HG02623 (cell line): ENCODE data around the gene UBXN1.
"Not testable (repeated sequence)": the region's sequence is repeated elsewhere in the genome, so short reads cannot be mapped to it uniquely, and the experiment has no call there.

Experiments used
- ATAC-seq: cut with Tn5 transposase; IDR thresholded peaks from one replicate; pipeline ENCODE4 v1.9.1; 2021; ENCODE audit warnings: moderate library complexity; ENCODE audit not compliant: unreplicated experiment

Gene UBXN1

GRCh38 chr11:62673196-62673525, 5.7 kb downstream of the UBXN1 start:
- ATAC-seq: no peak

GRCh38 chr11:62671608-62672389, 7.1 kb downstream of the UBXN1 start, which contains the start of the genes LBHD1 and UQCC3:
LBHD1 (minus strand) TSS chr11:62672267; CDS start chr11:62670031, 2,236 bp downstream.
UQCC3 (plus strand) TSS chr11:62671673; CDS start chr11:62671746, 73 bp downstream.
- ATAC-seq: peak; percentile 49

DNA sequence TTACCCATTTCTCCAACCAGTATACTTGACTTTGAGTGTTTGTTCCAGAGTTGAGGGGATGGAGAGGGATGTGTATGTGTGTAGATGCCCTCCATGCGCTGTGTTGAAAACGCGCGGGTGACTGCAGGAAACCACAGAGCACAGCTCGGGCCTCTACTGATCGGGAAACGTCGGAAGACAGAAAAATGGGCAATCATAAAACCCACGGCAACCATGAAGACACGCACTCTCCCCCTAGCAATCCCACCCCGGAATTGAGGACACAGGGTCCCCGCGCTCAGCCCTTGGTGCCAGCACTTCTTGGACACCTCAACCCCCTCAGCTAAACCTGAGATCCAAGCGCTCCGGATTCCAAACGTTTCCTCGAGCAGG, 7.7 kb downstream of the UBXN1 start:
- no peak for ATAC-seq

DNA sequence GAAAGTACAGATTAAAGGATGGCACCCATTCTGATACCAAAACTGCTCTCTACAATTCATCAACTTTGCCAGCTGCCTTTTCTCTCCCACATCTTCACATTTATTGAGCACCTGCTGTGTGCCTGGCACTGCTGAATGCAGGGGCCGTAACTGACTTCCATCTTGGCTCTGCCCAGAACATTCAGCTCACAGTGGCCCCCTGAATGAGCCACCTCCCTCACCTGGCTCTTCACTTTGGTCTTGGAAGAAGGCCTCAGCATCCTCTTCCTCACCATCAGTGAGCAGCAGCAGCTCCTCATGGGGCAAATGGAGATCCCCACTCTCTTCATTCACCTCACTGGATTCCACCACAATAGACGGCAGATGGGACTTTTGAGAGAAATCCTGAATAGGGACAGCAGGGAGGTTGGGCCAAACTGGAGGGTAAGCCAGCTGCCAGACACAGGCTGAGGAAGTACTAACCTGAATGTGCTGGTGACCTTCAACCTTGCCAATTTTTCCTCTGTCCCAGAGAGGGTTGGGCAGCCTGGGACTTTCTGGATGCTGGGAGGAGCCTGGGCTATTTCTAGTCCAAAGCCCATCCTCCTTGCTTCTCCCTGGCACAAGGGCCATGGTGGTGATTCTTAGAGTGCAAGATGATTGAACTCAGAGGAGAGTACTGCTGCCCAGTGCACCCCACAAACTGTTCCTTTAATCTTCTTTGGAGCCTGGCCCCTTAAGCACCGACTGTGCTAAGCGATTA, 9.3 kb downstream of the UBXN1 start:
- no peak for ATAC-seq

GRCh38 chr11:62667460-62667859, 11.4 kb downstream of the UBXN1 start:
- no peak for ATAC-seq

GRCh38 chr11:62666259-62666926, 12.5 kb downstream of the UBXN1 start:
- no peak for ATAC-seq

DNA sequence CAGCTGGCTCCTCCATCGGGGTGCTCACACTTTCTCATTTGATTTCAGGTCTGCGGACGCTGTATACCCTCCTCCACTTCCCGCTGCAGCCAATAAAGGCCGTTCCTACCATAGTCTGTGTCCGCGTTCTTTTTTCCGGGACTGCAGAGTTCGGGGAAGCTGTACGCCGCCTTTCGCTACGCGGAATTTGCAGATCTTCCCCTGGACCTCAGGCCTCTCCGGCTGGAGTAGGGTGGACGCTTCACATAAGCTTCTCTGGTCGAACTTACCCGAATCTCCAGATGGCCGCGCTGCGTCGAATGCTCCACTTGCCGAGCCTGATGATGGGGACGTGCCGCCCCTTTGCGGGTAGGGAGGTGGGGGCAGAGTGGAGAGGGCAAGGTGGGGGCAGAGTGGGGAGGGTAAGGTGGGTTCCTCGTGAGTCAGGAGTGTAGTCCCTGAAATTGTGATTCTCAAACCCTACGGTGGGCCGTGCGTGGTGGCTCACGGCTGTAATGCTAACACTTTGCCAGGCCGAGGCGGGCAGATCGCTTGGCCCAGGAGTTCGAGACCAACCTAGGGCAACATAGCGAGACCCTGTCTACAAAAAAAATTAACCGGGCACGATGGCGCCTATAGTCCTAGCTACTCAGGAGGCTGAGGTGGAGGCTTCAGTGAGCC, 13.1 kb downstream of the UBXN1 start:
- ATAC-seq: peak; percentile 21

GRCh38 chr11:62665075-62665598, 13.7 kb downstream of the UBXN1 start, which contains the start of the genes C11orf98 and CSKMT:
C11orf98 (minus strand) TSS chr11:62665210; CDS start chr11:62665169, 41 bp downstream.
CSKMT (plus strand) TSS chr11:62665312; CDS start chr11:62665880, 568 bp downstream.
- peak; percentile 80 for ATAC-seq

DNA sequence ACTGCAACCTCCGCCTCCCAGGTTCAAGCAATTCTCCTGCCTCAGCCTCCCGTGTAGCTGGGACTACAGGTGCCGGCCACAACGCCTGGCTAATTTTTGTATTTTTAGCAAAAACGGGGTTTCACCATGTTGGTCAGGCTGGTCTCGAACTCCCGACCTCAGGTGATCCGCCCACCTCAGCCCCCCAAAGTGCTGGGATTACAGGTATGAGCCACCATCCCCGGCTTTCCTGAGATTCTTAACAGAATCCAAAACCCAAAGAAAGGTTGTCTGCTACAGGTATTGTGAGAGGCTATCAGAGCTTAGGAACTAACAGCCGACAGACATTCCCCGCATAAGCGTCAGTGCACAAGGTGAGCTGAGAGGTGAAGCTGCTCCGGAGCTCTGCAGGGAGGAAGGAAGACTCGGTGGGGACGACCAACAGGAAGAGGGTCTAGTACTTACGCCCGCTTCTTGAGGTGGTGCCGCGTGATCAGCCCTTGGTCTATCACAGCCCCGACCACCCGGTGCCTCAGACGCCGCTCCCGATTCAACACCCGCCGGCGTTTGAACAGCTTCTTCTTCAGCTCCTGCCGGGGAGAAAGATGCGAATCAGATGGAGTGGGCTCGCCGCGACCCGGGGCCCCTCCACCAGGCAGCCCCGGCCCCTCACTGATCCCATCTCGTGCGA, 14.3 kb downstream of the UBXN1 start:
- peak; percentile 12 for ATAC-seq

DNA sequence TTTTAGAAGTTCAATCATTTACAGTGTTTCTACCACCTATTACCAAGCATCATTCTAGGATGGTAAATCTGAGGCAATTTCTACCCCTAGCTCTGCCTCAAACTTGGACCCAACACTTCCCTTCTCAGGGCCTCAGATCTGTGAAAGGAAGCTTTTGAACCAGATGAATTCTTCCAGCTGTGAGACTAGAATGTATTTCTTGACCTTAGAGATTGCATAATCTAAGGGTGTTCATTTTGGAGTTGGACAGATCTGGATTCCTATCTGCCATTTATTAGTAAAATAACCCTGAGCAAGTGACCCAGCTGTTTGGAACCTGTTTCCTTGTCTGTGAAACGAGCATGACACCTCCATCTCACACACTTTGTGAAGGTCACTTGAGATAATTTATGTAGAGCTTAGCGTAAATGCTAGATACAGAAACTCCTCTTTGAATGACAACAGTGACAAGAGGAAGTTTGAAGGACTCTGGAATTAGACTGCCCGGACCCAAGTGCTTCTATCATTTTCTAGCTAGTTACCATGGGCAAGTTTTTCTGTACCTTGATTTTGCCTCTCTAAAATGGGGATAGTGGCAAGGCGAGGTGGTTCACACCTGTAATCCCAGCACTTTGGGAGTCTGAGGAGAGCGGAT, 22.0 kb downstream of the UBXN1 start:
- ATAC-seq: no peak

DNA sequence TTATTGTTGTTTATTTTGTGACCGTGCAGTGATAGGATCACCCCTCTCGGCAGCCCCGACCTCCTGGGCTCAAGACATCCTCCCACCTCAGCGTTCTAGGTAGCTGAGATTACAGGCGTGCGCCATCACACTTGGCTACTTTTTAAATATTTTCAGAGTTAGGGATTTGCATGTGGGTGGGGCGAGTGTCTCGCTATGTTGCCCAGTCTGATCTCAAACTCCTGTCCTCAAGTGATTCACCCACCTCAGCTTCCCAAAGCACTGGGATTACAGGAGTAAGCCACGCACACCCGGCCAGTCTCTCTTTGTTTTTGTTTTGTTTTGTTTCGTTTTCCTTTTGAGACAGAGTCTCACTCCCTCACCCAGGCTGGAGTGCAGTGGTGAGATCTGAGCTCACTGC, 24.6 kb downstream of the UBXN1 start:
- no peak for ATAC-seq

- no peak for ATAC-seq
These were observed 26.5 kb downstream of the UBXN1 start for GRCh38 chr11:62652161-62653006.

DNA sequence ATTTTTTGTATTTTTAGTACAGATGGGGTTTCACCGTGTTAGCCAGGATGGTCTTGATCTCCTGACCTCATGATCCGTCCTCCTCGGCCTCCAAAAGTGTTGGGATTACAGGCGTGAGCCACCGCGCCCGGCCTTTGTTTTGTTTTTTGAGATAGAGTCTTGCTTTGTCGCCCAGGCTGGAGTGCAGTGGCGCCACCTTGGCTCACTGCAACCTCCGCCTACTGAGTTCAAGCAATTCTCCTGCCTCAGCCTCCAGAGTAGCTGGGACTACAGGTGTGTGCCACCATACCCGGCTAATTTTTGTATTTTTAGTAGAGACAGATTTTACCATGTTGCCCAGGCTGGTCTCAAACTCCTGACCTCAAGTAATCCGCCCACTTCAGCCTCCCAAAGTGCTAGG, 28.6 kb downstream of the UBXN1 start:
- ATAC-seq: not testable (repeated sequence)

GRCh38 chr11:62649486-62649885, 29.4 kb downstream of the UBXN1 start:
- ATAC-seq: no peak

- no peak for ATAC-seq
These were observed 29.9 kb downstream of the UBXN1 start for GRCh38 chr11:62648967-62649364.

DNA sequence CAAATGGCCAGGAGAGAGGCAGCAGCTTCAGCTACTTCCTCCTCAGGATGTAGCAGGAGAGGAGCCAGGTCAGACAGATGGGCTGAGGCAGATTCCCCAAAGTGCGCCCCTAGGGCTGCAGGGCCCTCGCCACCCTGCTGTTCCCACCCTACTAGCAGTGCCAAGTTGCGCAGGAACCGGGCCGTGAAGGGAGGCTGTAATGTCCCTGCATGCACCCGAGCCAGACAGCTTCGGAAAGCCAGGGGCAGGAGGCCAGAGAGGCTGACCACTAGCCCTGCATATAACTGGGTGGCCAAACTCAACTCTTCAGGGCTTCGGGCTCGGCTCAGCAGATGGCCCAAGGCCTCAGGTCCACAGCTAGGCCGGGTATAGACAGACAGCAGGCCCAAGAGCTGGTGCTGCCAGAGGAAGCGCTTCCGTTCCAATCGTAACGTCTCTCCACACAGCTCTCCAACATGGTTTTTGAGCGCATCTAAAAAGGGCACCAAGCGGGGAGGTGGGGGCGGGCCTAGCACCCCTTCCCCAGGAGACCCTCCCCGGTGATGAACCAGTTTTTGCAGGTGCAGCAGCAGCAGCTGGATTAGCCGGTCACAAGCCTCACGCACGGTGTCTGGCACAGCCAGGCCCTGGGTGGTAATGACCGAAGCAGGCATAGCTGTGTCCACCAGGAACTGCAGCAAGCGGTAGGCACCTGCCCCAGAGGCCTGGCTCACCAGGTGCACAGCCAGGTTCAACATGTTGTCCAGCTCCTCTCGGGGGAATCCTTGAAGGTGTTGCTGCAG, 30.5 kb downstream of the UBXN1 start:
- no peak for ATAC-seq

- ATAC-seq: no peak
These were observed 31.3 kb downstream of the UBXN1 start for GRCh38 chr11:62647609-62648005.
